NCI-H2107 treated with DMSO at 0.1 percent for 48 hours (cell line): ENCODE results near the gene KAT6B.
"Not testable (repeated sequence)": the region's sequence is repeated elsewhere in the genome, so short reads cannot be mapped to it uniquely, and the experiment has no call there.

Experiments
- DNase-seq: peaks from one replicate; lab custom pipeline; 2025; ENCODE audit not compliant: unreplicated experiment; lab: John Stamatoyannopoulos, UW

The KAT6B gene

GRCh38 chr10:75032119-75032518 is 205.7 kb downstream of the KAT6B start:
- DNase-seq, result no peak

- no peak for DNase-seq
These were observed 206.4 kb downstream of the KAT6B start for GRCh38 chr10:75032813-75033212.

GRCh38 chr10:75033399-75034130 is 207.2 kb downstream of the KAT6B start:
- DNase-seq, result no peak

GRCh38 chr10:75034131-75034512 is 207.7 kb downstream of the KAT6B start:
- no peak for DNase-seq

- no peak for DNase-seq
These were observed 208.4 kb downstream of the KAT6B start for GRCh38 chr10:75034714-75035258.

- DNase-seq, result no peak
These were observed 209.7 kb downstream of the KAT6B start for GRCh38 chr10:75035975-75036708.

GRCh38 chr10:75037171-75038153 is 211.1 kb downstream of the KAT6B start:
- no peak for DNase-seq

- no peak for DNase-seq
These were observed 211.9 kb downstream of the KAT6B start for GRCh38 chr10:75038335-75038734.

GRCh38 chr10:75040576-75040975 is 214.2 kb downstream of the KAT6B start:
- no peak for DNase-seq

GRCh38 chr10:75042292-75042974 is 216.0 kb downstream of the KAT6B start:
- DNase-seq, result no peak

GRCh38 chr10:75043256-75044131 is 217.1 kb downstream of the KAT6B start:
- DNase-seq, result no peak

- DNase-seq, result no peak
These were observed 222.3 kb downstream of the KAT6B start for GRCh38 chr10:75048669-75049098.

GRCh38 chr10:75049316-75050148 is 223.1 kb downstream of the KAT6B start:
- no peak for DNase-seq

- DNase-seq, result no peak
These were observed 223.9 kb downstream of the KAT6B start for GRCh38 chr10:75050149-75050919.

- no peak for DNase-seq
These were observed 224.9 kb downstream of the KAT6B start for GRCh38 chr10:75051308-75051707.

GRCh38 chr10:75055896-75056406 is 229.6 kb downstream of the KAT6B start:
- not testable (repeated sequence) for DNase-seq

- no peak for DNase-seq
These were observed 231.3 kb downstream of the KAT6B start for GRCh38 chr10:75057680-75058079.

GRCh38 chr10:75058161-75058560 is 231.8 kb downstream of the KAT6B start:
- no peak for DNase-seq
